Right lobe of liver (tissue), 6 donors: Measurements from ENCODE around the gene FKTN. TPM values are rescaled to one million over a fixed set of nuclear protein-coding genes. Genes with fewer than 3 reads are reported as not detected.

ENCODE experiments used
- ATAC-seq, 4 donors: fragments of 200-7000 bp; cut with Tn5 transposase; one replicate each; pipeline ENCODE4 v1.9.1; 2020; ENCODE audit warnings: mild to moderate bottlenecking in 4 of 4, moderate library complexity in 4 of 4
- DNase-seq, 3 donors: peaks; one replicate each; pipeline ENCODE4 v3.0.0-alpha.2; 2020
- H3K27ac ChIP-seq, 3 donors: fragments of 200-600 bp; one replicate each; pipeline ENCODE4 v1.8.0; 2022
- H3K27me3 ChIP-seq, 2 donors: fragments of 200-600 bp; one replicate each; pipeline ENCODE4 v1.8.0; 2022
- H3K36me3 ChIP-seq, 4 donors: fragments of 200-600 bp; sonication (generic) in 1 of 4; one replicate each; pipeline versions ENCODE4 v1.5.1 to v1.8.0; 2017 to 2022; ENCODE audit warnings: control low read depth in 1 of 4
- H3K4me1 ChIP-seq, 4 donors: fragments of 200-600 bp; sonication (generic) in 1 of 4; one replicate each; pipeline versions ENCODE4 v1.5.1 to v1.8.0; 2017 to 2022; ENCODE audit warnings: control low read depth in 1 of 4
- H3K4me3 ChIP-seq, 3 donors: fragments of 200-600 bp; one replicate each; pipeline ENCODE4 v1.8.0; 2022
- H3K9me3 ChIP-seq, 4 donors: fragments of 200-600 bp; sonication (generic) in 1 of 4; one replicate each; pipeline versions ENCODE4 v1.5.1 to v1.8.0; 2017 to 2022; ENCODE audit warnings: control low read depth in 1 of 4
- POLR2A ChIP-seq: fragments of 450-650 bp; IDR thresholded peaks from one replicate; pipeline ENCODE4 v1.6.1; 2017; ENCODE audit warnings: antibody characterized with exemption, mild to moderate bottlenecking
- WGBS: methylation state at CpG from one replicate; pipeline ENCODE4 v1.1.6; 2018; ENCODE audit warnings: low coverage, low lambda C conversion rate; ENCODE audit not compliant: insufficient coverage; ENCODE audit errors: missing lambda C conversion rate; 5-methylcytosine and 5-hydroxymethylcytosine counted together
- intact Hi-C, 2 donors: fragments of 100-400 bp; cut with DNase I; formaldehyde crosslinking; loops; one replicate each; pipeline versions ENCODE4 v1.11.2 to v1.14.1; 2022
- total RNA-seq, 6 experiments: library from RNA; depleted of rRNA in 2 of 6; stranded (reverse); fragments of >200 nt in 2 of 6; fragmentation: NEBNext Ultra II Directional in 3 of 6; extraction: Animal tissue kit (Norgen Biotek cat#: 25700) in 3 of 6; gene quantifications; one replicate each; pipeline versions ENCODE4 v1.1.0 to v1.2.4, GENCODE V29; 2016 to 2023
- TF ChIP-seq, protein P1 (sequence below), 4 donors: fragments of 200-600 bp in 3 of 4; fragments of 450-650 bp in 1 of 4; IDR thresholded peaks; one replicate each; pipeline versions ENCODE4 v1.5.1 to v1.8.0; 2016 to 2022; ENCODE audit warnings: antibody characterized with exemption in 4 of 4, mild to moderate bottlenecking in 2 of 4
- donor health status: DM: no; HTN: yes; CAD: no.
- donor health status: DM: no; HTN: no; CAD: no.
- donor health status: DM: no; HTN: no; CAD: no.
- donor health status: DM: no; HTN: yes; CAD: no.
- donor health status: DM: no; HTN: yes; CAD: no.

FKTN gene
- total RNA-seq, 6 experiments from 2014 or later: 4.5 to 9.8 (median 7.2) TPM

- Histone ChIP-seq H3K4me1 (no peaks in the 10 kb centered on the region), H3K9me3 (peaks cover 0 to 8% (median 0%) of the 10 kb centered on the region in 4 donors), H3K36me3 (peaks cover 0 to under 1% (median 0%) of the 10 kb centered on the region in 4 donors), H3K27ac (no peak overlapping the region), H3K4me3 (no peak overlapping the region), H3K27me3 (no peaks in the 10 kb centered on the region)
- TF ChIP-seq POLR2A: no peak
- TF ChIP-seq, protein P1, sequence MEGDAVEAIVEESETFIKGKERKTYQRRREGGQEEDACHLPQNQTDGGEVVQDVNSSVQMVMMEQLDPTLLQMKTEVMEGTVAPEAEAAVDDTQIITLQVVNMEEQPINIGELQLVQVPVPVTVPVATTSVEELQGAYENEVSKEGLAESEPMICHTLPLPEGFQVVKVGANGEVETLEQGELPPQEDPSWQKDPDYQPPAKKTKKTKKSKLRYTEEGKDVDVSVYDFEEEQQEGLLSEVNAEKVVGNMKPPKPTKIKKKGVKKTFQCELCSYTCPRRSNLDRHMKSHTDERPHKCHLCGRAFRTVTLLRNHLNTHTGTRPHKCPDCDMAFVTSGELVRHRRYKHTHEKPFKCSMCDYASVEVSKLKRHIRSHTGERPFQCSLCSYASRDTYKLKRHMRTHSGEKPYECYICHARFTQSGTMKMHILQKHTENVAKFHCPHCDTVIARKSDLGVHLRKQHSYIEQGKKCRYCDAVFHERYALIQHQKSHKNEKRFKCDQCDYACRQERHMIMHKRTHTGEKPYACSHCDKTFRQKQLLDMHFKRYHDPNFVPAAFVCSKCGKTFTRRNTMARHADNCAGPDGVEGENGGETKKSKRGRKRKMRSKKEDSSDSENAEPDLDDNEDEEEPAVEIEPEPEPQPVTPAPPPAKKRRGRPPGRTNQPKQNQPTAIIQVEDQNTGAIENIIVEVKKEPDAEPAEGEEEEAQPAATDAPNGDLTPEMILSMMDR (IDR thresholded peaks at IDR 0.05): no peak
- no peak for DNase-seq
- intact Hi-C loops: no loop called here
- ATAC-seq: no peak
Observed at GRCh38 chr9:105639936-105640335, 82.0 kb downstream of the FKTN start.

- Histone ChIP-seq H3K27ac (no peak overlapping the region), H3K9me3 (peaks cover 0 to 8% (median 0%) of the 10 kb centered on the region in 4 donors), H3K27me3 (no peaks in the 10 kb centered on the region), H3K36me3 (no peaks in the 10 kb centered on the region), H3K4me3 (no peak overlapping the region), H3K4me1 (no peaks in the 10 kb centered on the region)
- intact Hi-C loops: no loop called here
- no peak for DNase-seq
- TF ChIP-seq, protein P1 (IDR thresholded peaks at IDR 0.05): no peak
- TF ChIP-seq POLR2A: no peak
- ATAC-seq: no peak
Observed at GRCh38 chr9:105643795-105644194, 85.9 kb downstream of the FKTN start.

GRCh38 chr9:105646879-105647594, 89.1 kb downstream of the FKTN start:
- Histone ChIP-seq H3K4me1 (no peaks in the 10 kb centered on the region), H3K4me3 (no peak overlapping the region), H3K27ac (no peak overlapping the region), H3K36me3 (no peaks in the 10 kb centered on the region), H3K9me3 (peaks cover 0 to 5% (median 0%) of the 10 kb centered on the region in 4 donors), H3K27me3 (no peaks in the 10 kb centered on the region)
- ATAC-seq: no peak
- no peak for DNase-seq
- TF ChIP-seq POLR2A: no peak
- TF ChIP-seq, protein P1 (IDR thresholded peaks at IDR 0.05): no peak
- 83% methylated on average over 5 of the region's 7 CpGs for WGBS
- intact Hi-C loops: no loop called here

GRCh38 chr9:105647595-105648349, 89.8 kb downstream of the FKTN start:
- H3K36me3 ChIP-seq: no peaks in the 10 kb centered on the region
- intact Hi-C loops: no loop called here
- no peak overlapping the region for H3K27ac ChIP-seq
- no peak overlapping the region for H3K4me3 ChIP-seq
- 84% methylated on average over 12 of the region's 12 CpGs for WGBS
- DNase-seq: no peak
- TF ChIP-seq, protein P1 (IDR thresholded peaks at IDR 0.05): no peak
- TF ChIP-seq POLR2A: no peak
- no peaks in the 10 kb centered on the region for H3K4me1 ChIP-seq
- H3K9me3 ChIP-seq: no peaks in the 10 kb centered on the region
- H3K27me3 ChIP-seq: no peaks in the 10 kb centered on the region
- no peak for ATAC-seq
